Fibroblast of pulmonary artery (primary cell): ENCODE data around the gene USP24.
A peak's percentile ranks its signal among the peaks of the same experiment; 100 is the strongest.

Experiments used
- DNase-seq: peaks from one replicate; pipeline ENCODE4 v3.0.0-alpha.2; 2010; ENCODE audit warnings: low read depth
- H3K4me3 ChIP-seq: replicated peaks from 2 replicates; pipeline ENCODE4 v1.5.1; 2011; ENCODE audit warnings: low read depth, mild to moderate bottlenecking, control low read depth, low read length, moderate library complexity
- TF ChIP-seq, protein P1 (sequence below): IDR thresholded peaks from 2 replicates; pipeline ENCODE4 v1.5.1; 2011; ENCODE audit warnings: mild to moderate bottlenecking, control low read depth, low read length, inconsistent platforms; ENCODE audit errors: missing control alignments

The USP24 gene

DNA sequence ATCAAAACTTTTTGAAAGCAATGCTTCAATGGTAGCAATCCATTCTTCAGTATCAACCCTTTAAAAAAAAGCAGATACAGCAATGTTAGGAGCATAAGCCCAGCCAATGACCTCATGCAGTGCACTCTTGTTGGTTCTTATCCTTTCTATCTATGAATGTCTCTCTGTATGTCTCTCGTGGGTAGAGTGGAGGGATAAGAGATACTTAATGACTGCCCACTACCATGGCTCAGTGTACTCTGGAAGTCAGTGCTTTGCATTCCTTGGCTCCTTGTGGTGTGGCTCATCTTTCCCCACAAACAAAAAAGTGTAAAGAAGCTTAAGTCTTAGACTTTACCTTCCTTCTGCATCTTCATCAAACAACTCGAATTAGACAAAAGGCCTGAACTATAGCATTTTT lies 125.5 kb downstream of the USP24 start:
- TF ChIP-seq, protein P1, sequence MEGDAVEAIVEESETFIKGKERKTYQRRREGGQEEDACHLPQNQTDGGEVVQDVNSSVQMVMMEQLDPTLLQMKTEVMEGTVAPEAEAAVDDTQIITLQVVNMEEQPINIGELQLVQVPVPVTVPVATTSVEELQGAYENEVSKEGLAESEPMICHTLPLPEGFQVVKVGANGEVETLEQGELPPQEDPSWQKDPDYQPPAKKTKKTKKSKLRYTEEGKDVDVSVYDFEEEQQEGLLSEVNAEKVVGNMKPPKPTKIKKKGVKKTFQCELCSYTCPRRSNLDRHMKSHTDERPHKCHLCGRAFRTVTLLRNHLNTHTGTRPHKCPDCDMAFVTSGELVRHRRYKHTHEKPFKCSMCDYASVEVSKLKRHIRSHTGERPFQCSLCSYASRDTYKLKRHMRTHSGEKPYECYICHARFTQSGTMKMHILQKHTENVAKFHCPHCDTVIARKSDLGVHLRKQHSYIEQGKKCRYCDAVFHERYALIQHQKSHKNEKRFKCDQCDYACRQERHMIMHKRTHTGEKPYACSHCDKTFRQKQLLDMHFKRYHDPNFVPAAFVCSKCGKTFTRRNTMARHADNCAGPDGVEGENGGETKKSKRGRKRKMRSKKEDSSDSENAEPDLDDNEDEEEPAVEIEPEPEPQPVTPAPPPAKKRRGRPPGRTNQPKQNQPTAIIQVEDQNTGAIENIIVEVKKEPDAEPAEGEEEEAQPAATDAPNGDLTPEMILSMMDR: no peak
- no peak for DNase-seq

DNA sequence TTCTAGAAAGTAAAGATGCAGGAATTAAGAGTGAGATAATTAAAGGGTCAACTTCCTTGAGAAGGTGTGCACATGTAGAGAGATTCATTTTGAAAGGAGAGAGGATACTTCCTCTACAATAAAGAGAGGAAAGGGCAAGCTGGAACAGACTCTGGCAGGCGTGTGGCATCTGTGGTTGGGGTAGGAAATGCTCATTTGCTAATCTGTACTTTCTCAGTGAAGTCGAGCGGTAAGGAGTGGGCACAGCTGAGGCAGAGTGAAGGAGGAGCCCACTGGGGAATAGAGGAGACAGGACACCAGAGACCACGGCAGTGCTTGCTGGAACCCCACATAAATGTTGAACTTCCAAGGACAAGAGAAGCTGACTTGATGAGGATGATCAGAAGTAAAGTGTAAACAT lies 126.8 kb downstream of the USP24 start:
- H3K4me3 ChIP-seq: no peak overlapping the region
- TF ChIP-seq, protein P1: no peak
- DNase-seq: no peak

More for the DNA sequence above, 125.5 kb downstream of the USP24 start:
- H3K4me3 ChIP-seq: no peak overlapping the region

DNA sequence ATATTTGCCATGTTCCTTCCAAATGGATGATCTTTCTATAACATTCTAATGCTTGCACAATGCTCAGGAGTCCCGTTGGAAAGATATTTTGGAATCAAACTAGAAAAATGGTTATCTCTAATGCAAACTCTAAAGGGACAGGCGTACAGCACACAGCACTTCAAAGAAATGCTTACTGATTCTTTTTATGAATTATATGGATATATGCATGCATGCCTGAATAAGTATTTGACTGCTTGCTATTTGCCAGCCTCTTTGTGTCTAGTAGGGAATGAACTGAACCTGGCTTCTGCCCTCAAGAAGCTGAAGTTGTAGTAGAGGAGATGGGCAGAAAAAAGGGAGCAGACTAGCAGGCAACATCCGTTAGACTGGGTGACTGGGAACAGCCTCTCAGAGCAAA lies 127.7 kb downstream of the USP24 start:
- DNase-seq: no peak
- TF ChIP-seq, protein P1: no peak
- H3K4me3 ChIP-seq: no peak overlapping the region

DNA sequence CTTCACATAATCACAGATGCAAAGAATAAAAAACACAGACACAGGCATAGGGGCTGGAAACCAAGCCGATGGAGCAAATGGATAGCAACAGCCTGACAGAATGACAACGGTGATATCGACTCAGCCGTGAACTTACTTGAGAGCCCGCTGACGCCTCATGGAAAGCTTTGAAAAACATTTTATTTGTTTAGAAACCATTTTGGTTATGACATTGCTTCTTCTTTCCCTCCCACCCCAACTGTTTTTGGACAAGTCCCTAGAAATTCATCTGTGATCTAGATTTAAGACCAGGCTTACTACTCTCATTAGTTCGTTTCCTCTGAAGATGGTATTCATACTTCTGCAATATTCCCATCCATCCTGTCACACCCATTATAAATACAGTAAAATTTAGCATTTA lies 130.9 kb downstream of the USP24 start:
- TF ChIP-seq, protein P1: no peak
- DNase-seq: no peak
- no peak overlapping the region for H3K4me3 ChIP-seq

DNA sequence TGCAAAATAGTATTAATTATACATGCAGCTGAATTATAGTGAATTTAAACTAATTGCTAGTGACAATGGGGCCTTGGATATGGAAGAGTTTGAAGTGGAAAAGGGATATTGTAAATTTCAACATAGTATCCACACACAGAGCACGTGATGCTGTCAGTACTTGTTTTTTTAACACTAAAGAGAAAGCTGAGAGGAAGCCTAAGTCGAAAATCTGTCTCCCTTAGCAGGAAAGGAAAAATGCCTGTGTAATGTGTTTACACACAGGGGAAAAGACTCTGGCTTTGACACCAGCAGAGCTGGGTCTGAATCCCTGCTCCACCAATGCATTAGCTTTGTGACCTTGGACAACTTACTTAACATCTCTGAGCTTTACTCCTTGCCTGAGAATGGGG lies 133.3 kb downstream of the USP24 start:
- TF ChIP-seq, protein P1: no peak
- H3K4me3 ChIP-seq: no peak overlapping the region
- peak; percentile 35 for DNase-seq

DNA sequence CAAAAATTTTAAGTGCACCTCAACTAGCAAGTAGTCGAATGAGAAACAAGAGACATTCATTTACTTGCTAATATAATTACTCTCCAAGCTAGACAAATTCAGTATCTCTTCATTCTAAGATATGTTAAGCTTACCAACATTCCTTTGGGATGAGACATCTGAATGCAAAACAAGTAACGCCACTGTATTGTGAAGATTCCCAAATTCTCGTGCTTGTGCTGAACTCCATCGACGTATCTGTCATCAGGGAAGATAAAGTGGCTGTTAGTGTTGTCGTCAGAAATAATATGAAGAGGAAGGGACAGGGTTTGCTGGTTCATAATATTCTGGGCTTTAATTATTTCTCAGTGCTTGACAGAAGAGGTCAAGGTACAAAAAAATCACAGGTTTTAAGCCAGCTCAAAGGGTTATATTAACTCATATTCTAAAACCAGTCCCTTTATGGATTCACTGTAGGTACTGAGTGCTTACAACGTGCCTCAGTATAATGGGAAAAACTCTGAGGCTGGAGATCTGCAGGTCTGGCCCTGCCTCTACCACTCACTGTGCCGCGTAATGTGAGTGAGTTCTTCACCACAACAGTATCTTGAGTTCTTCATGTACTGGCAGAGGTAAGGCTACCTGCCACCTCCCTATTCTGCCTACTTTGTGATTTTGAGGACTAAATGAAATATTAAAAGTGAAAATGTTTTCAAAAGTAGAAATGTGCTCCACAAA lies 133.8 kb downstream of the USP24 start:
- no peak overlapping the region for H3K4me3 ChIP-seq
- DNase-seq: peak; percentile 87
- TF ChIP-seq, protein P1: no peak

DNA sequence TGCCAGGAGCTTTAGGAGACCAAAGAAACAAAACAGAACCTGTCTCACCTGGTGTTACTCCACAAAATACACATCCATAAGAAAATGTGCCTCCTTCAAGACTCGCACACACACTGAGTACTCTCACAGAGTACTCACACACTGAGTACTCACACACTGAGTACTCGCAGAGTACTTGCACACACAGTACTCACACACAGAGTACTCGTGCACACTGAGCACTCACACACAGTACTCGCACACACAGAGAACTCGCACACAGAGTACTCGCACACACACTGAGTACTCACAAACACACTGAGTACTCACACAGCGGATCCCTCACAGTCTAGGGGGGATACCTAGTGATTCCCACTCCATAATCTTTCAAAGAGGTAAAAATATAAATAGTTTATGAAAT lies 135.5 kb downstream of the USP24 start:
- TF ChIP-seq, protein P1: no peak
- DNase-seq: no peak
- H3K4me3 ChIP-seq: no peak overlapping the region
